Small intestine (tissue), 7 donors: Measurements from ENCODE around the gene IDH3B. TPM values are rescaled to one million over a fixed set of nuclear protein-coding genes. Genes with fewer than 3 reads are reported as not detected.
"Not testable (repeated sequence)": the region's sequence is repeated elsewhere in the genome, so short reads cannot be mapped to it uniquely, and the experiment has no call there.

ENCODE experiments used
- DNase-seq, 2 donors: peaks; one replicate each; pipeline versions ENCODE4 v3.0.0 to v3.0.0-alpha.2; 2013
- FAIRE-seq: peaks from 2 replicates; lab custom pipeline; 2012; peaks lifted over from hg19 to GRCh38; lab: Jason Lieb, UNC
- H3K27ac ChIP-seq, 3 donors: one replicate each; pipeline ENCODE4 v1.5.1; 2013; ENCODE audit warnings: low read length in 2 of 3, mild to moderate bottlenecking in 2 of 3, control low read depth in 1 of 3, inconsistent platforms in 1 of 3, low read depth in 1 of 3, moderate library complexity in 1 of 3
- H3K27me3 ChIP-seq, 3 donors: one replicate each; pipeline ENCODE4 v1.6.1; 2013; ENCODE audit warnings: low read length in 3 of 3, inconsistent platforms in 1 of 3; ENCODE audit not compliant: control insufficient read depth in 3 of 3, insufficient read depth in 3 of 3
- H3K36me3 ChIP-seq, 3 donors: one replicate each; pipeline ENCODE4 v1.6.1; 2013; ENCODE audit warnings: low read length in 3 of 3, inconsistent platforms in 1 of 3, low read depth in 1 of 3, mild to moderate bottlenecking in 1 of 3, moderate library complexity in 1 of 3; ENCODE audit not compliant: control insufficient read depth in 3 of 3, insufficient read depth in 2 of 3
- H3K4me1 ChIP-seq, 3 donors: one replicate each; pipeline ENCODE4 v1.6.1; 2013; ENCODE audit warnings: low read length in 2 of 3, inconsistent platforms in 1 of 3, low read depth in 1 of 3, mild to moderate bottlenecking in 1 of 3, moderate library complexity in 1 of 3; ENCODE audit not compliant: control insufficient read depth in 3 of 3, insufficient read depth in 2 of 3
- H3K4me3 ChIP-seq, 3 donors: one replicate each; pipeline ENCODE4 v1.5.1; 2013; ENCODE audit warnings: low read length in 3 of 3, control low read depth in 1 of 3, inconsistent platforms in 1 of 3, low read depth in 1 of 3, mild to moderate bottlenecking in 1 of 3, moderate library complexity in 1 of 3
- H3K9me3 ChIP-seq, 2 donors: one replicate each; pipeline ENCODE4 v1.6.1; 2013; ENCODE audit warnings: low read depth in 1 of 2, low read length in 1 of 2; ENCODE audit not compliant: control insufficient read depth in 2 of 2, insufficient read depth in 1 of 2
- WGBS, 3 donors: extraction: QIAGEN DNeasy Blood & Tissue Kit; methylation state at CpG; one replicate each; pipeline ENCODE4 v1.1.7; 2013; 5-methylcytosine and 5-hydroxymethylcytosine counted together
- polyA plus RNA-seq, 4 donors: library from polyadenylated mRNA; stranded (reverse) in 3 of 4; unstranded in 1 of 4; fragments of 200-250 nt in 3 of 4; fragments of 120-200 nt in 1 of 4; gene quantifications; one replicate each; pipeline versions ENCODE4 v1.2.1 to v1.2.3, GENCODE V29; 2013
- donor health status: healthy with polysubstance abuse.
- donor health status: control.
- donor health status: control.
- donor health status: Bipolar disorder and iron deficiency.
- donor health status: healthy.

The IDH3B gene
- polyA plus RNA-seq, 4 donors = 116 to 142 (median 129) TPM

GRCh38 chr20:2684817-2685216, 20.8 kb upstream of the IDH3B start:
- FAIRE-seq = not testable (repeated sequence)
- WGBS, 3 donors = 60 to 88% (median 65%) methylated on average over 3 to 4 of the region's 4 CpGs

GRCh38 chr20:2682040-2682439, 18.0 kb upstream of the IDH3B start:
- H3K9me3 ChIP-seq, FAIRE-seq, H3K4me1 ChIP-seq, DNase-seq, H3K36me3 ChIP-seq, H3K4me3 ChIP-seq, H3K27ac ChIP-seq: not testable (repeated sequence)
- peaks cover 0 to 17% (median 0%) of the 10 kb centered on the region in 3 donors for H3K27me3 ChIP-seq
- 57 to 86% (median 80%) methylated on average over 3 of the region's 3 CpGs for WGBS, 3 donors

More at GRCh38 chr20:2684817-2685216, 20.8 kb upstream of the IDH3B start:
- not testable (repeated sequence) for H3K9me3 ChIP-seq, H3K27ac ChIP-seq, DNase-seq, H3K4me3 ChIP-seq, H3K36me3 ChIP-seq, H3K4me1 ChIP-seq
- peaks cover 0 to 42% (median 0%) of the 10 kb centered on the region in 3 donors for H3K27me3 ChIP-seq

- Histone ChIP-seq H3K9me3 (no peaks in the 10 kb centered on the region), H3K27me3 (peaks cover 0 to 5% (median 0%) of the 10 kb centered on the region in 3 donors), H3K4me1 (no peaks in the 10 kb centered on the region), H3K36me3 (no peaks in the 10 kb centered on the region), H3K4me3 (no peak overlapping the region), H3K27ac (no peak overlapping the region)
- DNase-seq = no peak
- 71 to 76% (median 75%) methylated on average over 4 of the region's 4 CpGs for WGBS, 3 donors
- FAIRE-seq = no peak
Observed at GRCh38 chr20:2680046-2680445, 16.0 kb upstream of the IDH3B start.

GRCh38 chr20:2673453-2673852, 9.4 kb upstream of the IDH3B start:
- H3K4me1 ChIP-seq = no peaks in the 10 kb centered on the region
- DNase-seq (no peak), FAIRE-seq (no peak)
- H3K4me3 ChIP-seq = no peak overlapping the region
- H3K27me3 ChIP-seq = peaks cover 0 to 18% (median 0%) of the 10 kb centered on the region in 3 donors
- H3K9me3 ChIP-seq = no peaks in the 10 kb centered on the region
- WGBS, 3 donors = 78 to 85% (median 79%) methylated on average over 4 of the region's 4 CpGs
- no peak overlapping the region for H3K27ac ChIP-seq
- no peaks in the 10 kb centered on the region for H3K36me3 ChIP-seq

DNA sequence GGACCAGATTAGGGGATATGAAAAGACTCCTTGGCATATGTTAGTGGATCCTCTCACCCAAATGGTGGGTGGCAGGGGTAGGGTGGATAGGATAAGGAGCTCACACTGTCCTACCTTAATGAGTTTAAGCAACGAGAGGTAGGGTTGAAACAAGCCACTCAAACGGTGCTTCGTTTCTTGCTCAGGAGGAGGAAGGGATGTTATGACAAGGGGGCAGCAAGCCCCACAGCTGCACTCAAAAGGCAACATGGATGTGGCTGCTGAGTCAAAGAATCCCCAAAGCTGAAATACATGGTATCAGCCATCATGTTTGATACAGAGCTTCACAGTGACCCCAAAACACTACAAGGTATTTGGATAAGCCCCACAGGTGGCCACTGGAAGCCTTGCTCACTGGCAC, 8.4 kb upstream of the IDH3B start:
- peaks cover 0 to 16% (median 0%) of the 10 kb centered on the region in 3 donors for H3K27me3 ChIP-seq
- H3K4me1 ChIP-seq = no peaks in the 10 kb centered on the region
- DNase-seq (no peak), FAIRE-seq (no peak)
- WGBS, 3 donors = 67 to 70% (median 69%) methylated on average over 3 of the region's 3 CpGs
- no peak overlapping the region for H3K4me3 ChIP-seq
- no peaks in the 10 kb centered on the region for H3K36me3 ChIP-seq
- no peak overlapping the region for H3K27ac ChIP-seq
- no peaks in the 10 kb centered on the region for H3K9me3 ChIP-seq

- no peak for DNase-seq
- 16 to 33% (median 26%) methylated on average over 4 of the region's 4 CpGs for WGBS, 3 donors
Observed at GRCh38 chr20:2671977-2672376, 8.0 kb upstream of the IDH3B start.

GRCh38 chr20:2663364-2663886, 591 bp downstream of the IDH3B start:
- WGBS, 3 donors = 2 to 7% (median 4%) methylated on average over 13 of the region's 13 CpGs
- H3K4me3 ChIP-seq = peak overlapping the region; percentile 72 to 85 (median 78)
- peaks cover 0 to 3% (median 0%) of the 10 kb centered on the region in 3 donors for H3K27me3 ChIP-seq
- H3K36me3 ChIP-seq = peaks cover 0 to 32% (median 11%) of the 10 kb centered on the region in 3 donors
- H3K9me3 ChIP-seq = no peaks in the 10 kb centered on the region
- H3K27ac ChIP-seq = peak overlapping the region; percentile 81 to 96 (median 88)
- DNase-seq (no peak), FAIRE-seq (no peak)
- peaks cover 0 to 5% (median 4%) of the 10 kb centered on the region in 3 donors for H3K4me1 ChIP-seq

More at GRCh38 chr20:2671977-2672376, 8.0 kb upstream of the IDH3B start:
- Histone ChIP-seq H3K36me3 (no peaks in the 10 kb centered on the region), H3K9me3 (no peaks in the 10 kb centered on the region), H3K27me3 (peaks cover 0 to 16% (median 0%) of the 10 kb centered on the region in 3 donors), H3K4me1 (no peaks in the 10 kb centered on the region), H3K27ac (no peak overlapping the region), H3K4me3 (no peak overlapping the region)
- FAIRE-seq = no peak

DNA sequence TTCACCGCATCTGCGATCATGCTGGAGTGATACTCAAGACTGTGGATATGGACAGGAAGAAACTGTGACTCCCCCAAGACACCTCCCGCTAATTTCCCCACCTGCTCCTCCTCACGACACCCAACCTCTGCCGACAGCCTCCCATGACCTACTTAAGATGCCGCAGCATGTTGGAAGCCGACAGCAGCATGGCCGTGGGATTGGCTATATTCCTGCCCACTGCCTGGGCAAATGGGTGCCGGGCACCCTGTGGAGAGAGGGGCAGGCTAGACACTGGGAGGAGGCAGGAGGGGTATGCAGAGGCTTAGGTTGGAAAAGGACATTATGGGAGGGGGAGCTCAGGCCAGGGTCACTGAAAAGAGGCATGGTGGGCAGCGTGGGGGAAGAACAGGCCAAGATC, 4.5 kb downstream of the IDH3B start:
- 90 to 94% (median 91%) methylated on average over 10 of the region's 10 CpGs for WGBS, 3 donors
- no peak overlapping the region for H3K27ac ChIP-seq
- peaks cover 0 to 5% (median 2%) of the 10 kb centered on the region in 3 donors for H3K4me1 ChIP-seq
- no peaks in the 10 kb centered on the region for H3K9me3 ChIP-seq
- no peak overlapping the region for H3K4me3 ChIP-seq
- no peak for FAIRE-seq
- DNase-seq = no peak
- H3K27me3 ChIP-seq = no peaks in the 10 kb centered on the region
- H3K36me3 ChIP-seq = peaks cover 17 to 67% (median 18%) of the 10 kb centered on the region in 3 donors
